Measurements from ENCODE around the gene PRR13.

DNA sequence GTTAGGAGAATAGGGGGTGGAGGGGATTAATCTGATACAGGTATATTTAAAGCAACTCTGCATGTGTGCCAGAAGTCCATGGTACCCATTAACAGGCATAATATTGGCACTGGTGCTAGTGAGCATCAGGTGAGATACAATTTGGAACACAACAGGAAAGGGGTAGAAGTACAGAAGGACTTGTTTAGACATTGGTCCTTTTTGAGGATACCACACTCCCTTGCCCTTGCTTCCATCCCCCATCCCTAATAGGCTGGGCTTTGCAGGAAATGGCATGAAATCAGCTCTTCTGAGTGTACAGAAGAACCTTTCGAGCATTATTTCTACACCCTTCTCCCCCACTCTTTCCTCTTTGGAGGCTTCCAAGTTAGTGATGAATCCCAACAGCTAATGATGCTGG, 26.7 kb downstream of the PRR13 start:
- TF ChIP-seq, protein P1, sequence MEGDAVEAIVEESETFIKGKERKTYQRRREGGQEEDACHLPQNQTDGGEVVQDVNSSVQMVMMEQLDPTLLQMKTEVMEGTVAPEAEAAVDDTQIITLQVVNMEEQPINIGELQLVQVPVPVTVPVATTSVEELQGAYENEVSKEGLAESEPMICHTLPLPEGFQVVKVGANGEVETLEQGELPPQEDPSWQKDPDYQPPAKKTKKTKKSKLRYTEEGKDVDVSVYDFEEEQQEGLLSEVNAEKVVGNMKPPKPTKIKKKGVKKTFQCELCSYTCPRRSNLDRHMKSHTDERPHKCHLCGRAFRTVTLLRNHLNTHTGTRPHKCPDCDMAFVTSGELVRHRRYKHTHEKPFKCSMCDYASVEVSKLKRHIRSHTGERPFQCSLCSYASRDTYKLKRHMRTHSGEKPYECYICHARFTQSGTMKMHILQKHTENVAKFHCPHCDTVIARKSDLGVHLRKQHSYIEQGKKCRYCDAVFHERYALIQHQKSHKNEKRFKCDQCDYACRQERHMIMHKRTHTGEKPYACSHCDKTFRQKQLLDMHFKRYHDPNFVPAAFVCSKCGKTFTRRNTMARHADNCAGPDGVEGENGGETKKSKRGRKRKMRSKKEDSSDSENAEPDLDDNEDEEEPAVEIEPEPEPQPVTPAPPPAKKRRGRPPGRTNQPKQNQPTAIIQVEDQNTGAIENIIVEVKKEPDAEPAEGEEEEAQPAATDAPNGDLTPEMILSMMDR (IDR thresholded peaks at IDR 0.05) = no peak
- TF ChIP-seq POLR2AphosphoS5 (IDR thresholded peaks at IDR 0.05) = no peak
